ENCODE results near the gene TMEM247. TPM values are rescaled to one million over a fixed set of nuclear protein-coding genes. Genes with fewer than 3 reads are reported as not detected.

The TMEM247 gene
- polyA plus RNA-seq, 1 of the 3 experiments (the other 2 are of a cell fraction): not detected

DNA sequence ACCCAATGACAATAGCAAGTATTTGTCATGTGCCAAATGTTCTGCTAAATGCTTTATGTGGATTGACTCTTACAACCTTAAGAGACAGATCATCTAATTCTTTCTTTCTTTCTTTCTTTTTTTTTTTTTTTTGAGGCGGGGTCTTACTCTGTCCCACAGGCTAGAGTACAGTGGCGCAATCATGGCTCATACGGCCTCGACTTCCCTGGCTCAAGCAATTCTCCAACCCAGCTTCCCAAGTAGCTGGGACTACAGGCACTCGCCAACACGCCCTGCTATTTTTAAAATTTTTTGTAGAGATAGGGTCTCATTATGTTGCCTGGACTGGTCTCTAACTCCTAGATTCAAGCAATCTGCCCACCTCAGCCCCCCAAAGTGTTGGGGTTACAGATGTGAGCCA lies 21.4 kb downstream of the TMEM247 start (continued):
- TF ChIP-seq, protein P1, sequence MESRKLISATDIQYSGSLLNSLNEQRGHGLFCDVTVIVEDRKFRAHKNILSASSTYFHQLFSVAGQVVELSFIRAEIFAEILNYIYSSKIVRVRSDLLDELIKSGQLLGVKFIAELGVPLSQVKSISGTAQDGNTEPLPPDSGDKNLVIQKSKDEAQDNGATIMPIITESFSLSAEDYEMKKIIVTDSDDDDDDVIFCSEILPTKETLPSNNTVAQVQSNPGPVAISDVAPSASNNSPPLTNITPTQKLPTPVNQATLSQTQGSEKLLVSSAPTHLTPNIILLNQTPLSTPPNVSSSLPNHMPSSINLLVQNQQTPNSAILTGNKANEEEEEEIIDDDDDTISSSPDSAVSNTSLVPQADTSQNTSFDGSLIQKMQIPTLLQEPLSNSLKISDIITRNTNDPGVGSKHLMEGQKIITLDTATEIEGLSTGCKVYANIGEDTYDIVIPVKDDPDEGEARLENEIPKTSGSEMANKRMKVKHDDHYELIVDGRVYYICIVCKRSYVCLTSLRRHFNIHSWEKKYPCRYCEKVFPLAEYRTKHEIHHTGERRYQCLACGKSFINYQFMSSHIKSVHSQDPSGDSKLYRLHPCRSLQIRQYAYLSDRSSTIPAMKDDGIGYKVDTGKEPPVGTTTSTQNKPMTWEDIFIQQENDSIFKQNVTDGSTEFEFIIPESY (IDR thresholded peaks at IDR 0.05; ENCODE audit: borderline replicate concordance, low read depth): no peak

- Histone ChIP-seq H3K9me2 (no peaks in the 10 kb centered on the region), H3K9me3 (no peaks in the 10 kb centered on the region), H3F3A (replicated peaks; ENCODE audit: insufficient read depth) (peaks cover 6% of the 10 kb centered on the region), H3K4me2 (no peak overlapping the region), H3K36me3 (replicated peaks in 1 of 2; ENCODE audit: control insufficient read depth in 1 of 2, insufficient read depth in 2 of 2, low read length in 1 of 2) (no peaks in the 10 kb centered on the region), H3K9ac (no peak overlapping the region), H3K79me2 (ENCODE audit: insufficient read depth) (no peaks in the 10 kb centered on the region), H4K20me1 (ENCODE audit: insufficient read depth) (no peaks in the 10 kb centered on the region), H3K27me3 (ENCODE audit: insufficient read depth) (no peaks in the 10 kb centered on the region), H3K4me1 (ENCODE audit: control insufficient read depth in 1 of 2, insufficient read depth in 2 of 2, low read depth in 1 of 2, low read length in 1 of 2) (peaks cover 0 to 5% of the 10 kb centered on the region in 2 experiments; a peak in 2 of 4 replicates), H3K4me3 (ENCODE audit: low read depth in 2 of 2, low read length in 1 of 2) (no peak overlapping the region), H2AFZ (ENCODE audit: low read depth) (no peak overlapping the region), H3K27ac (ENCODE audit: low read depth in 2 of 2, low read length in 1 of 2) (no peak overlapping the region)
- TF ChIP-seq, protein P2, sequence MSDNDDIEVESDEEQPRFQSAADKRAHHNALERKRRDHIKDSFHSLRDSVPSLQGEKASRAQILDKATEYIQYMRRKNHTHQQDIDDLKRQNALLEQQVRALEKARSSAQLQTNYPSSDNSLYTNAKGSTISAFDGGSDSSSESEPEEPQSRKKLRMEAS (IDR thresholded peaks at IDR 0.05; ENCODE audit: low read depth): no peak
- ChIA-PET CTCF (no interaction called here), POLR2A (no interaction called here)
- 69% methylated on average over 4 of the region's 4 CpGs for WGBS (ENCODE audit: low lambda C conversion rate)
- DNase-seq: no peak
Measured at GRCh38 chr2:46502291-46502885, 23.0 kb downstream of the TMEM247 start.

DNA sequence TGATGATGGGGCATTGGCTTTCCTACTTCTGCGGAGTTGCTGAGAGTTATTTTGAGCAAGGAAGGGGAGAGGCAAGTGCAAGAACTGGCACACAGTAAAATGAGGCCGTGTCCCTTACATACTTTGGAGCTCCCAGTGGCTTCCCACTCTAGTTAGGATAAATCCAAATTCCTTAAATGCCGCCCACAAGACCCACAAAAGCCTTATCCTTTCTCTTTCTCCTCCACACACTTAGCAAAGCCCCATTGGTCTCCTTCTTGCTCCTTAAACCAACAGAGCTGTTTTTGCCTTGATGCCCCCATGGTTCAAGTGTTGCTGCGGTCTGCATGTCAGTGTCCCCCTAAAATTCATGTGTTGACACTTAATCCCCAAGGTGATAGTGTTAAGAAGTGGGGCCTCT lies 24.3 kb downstream of the TMEM247 start:
- no peak overlapping the region for H3K27ac ChIP-seq (ENCODE audit: low read depth in 2 of 2, low read length in 1 of 2)
- no peaks in the 10 kb centered on the region for H3K27me3 ChIP-seq (ENCODE audit: insufficient read depth)
- TF ChIP-seq, protein P2 (IDR thresholded peaks at IDR 0.05; ENCODE audit: low read depth): no peak
- TF ChIP-seq POLR2AphosphoS5 (IDR thresholded peaks at IDR 0.05; ENCODE audit: low read depth, low read length) (no peak), RCOR1 (IDR thresholded peaks at IDR 0.05; ENCODE audit: low read length) (no peak)
- peaks cover 6% of the 10 kb centered on the region for H3F3A ChIP-seq (replicated peaks; ENCODE audit: insufficient read depth)
- no peaks in the 10 kb centered on the region for H3K79me2 ChIP-seq (ENCODE audit: insufficient read depth)
- H3K9me2 ChIP-seq: no peaks in the 10 kb centered on the region
- no peak overlapping the region for H3K4me3 ChIP-seq (ENCODE audit: low read depth in 2 of 2, low read length in 1 of 2)
- WGBS (ENCODE audit: low lambda C conversion rate): 62% methylated on average over 4 of the region's 4 CpGs
- ChIA-PET POLR2A (no interaction called here), CTCF (interaction anchor here (1.7 kb wide), 1 partner anchor 138 kb away, joined by 3 read pairs; no protein-coding TSS in a partner anchor)
- H3K36me3 ChIP-seq (replicated peaks in 1 of 2; ENCODE audit: control insufficient read depth in 1 of 2, insufficient read depth in 2 of 2, low read length in 1 of 2): no peaks in the 10 kb centered on the region
- H3K9me3 ChIP-seq: no peaks in the 10 kb centered on the region
- no peak overlapping the region for H2AFZ ChIP-seq (ENCODE audit: low read depth)
- peaks cover 0 to 5% of the 10 kb centered on the region in 2 experiments; a peak in 2 of 4 replicates for H3K4me1 ChIP-seq (ENCODE audit: control insufficient read depth in 1 of 2, insufficient read depth in 2 of 2, low read depth in 1 of 2, low read length in 1 of 2)
- no peak overlapping the region for H3K4me2 ChIP-seq
- H4K20me1 ChIP-seq (ENCODE audit: insufficient read depth): no peaks in the 10 kb centered on the region
- DNase-seq: no peak
- no peak overlapping the region for H3K9ac ChIP-seq

DNA sequence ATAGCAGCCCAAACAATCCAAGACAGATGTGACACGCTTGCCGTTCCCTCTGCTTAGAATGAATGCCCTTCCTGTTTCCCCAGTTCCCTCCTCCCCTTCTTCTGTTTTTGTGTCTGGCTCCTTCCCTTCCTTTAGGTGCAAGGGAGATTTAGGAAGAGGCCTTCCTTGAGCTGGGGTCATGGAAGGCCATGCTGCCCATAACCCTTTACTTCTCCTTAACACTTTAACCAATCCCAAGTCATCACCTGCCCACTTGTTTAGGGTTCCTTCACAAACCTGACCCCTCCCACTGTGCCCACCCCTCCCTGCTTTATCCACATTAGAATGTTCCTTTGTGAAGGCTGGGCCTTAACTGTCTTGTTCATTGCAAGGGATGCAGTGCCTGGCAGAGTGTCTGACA lies 24.9 kb downstream of the TMEM247 start:
- Histone ChIP-seq H3F3A (replicated peaks; ENCODE audit: insufficient read depth) (peaks cover 2% of the 10 kb centered on the region), H3K4me2 (no peak overlapping the region), H2AFZ (ENCODE audit: low read depth) (no peak overlapping the region), H3K9ac (no peak overlapping the region), H3K9me3 (no peaks in the 10 kb centered on the region), H3K9me2 (no peaks in the 10 kb centered on the region), H3K4me3 (ENCODE audit: low read depth in 2 of 2, low read length in 1 of 2) (no peak overlapping the region), H3K36me3 (replicated peaks in 1 of 2; ENCODE audit: control insufficient read depth in 1 of 2, insufficient read depth in 2 of 2, low read length in 1 of 2) (no peaks in the 10 kb centered on the region), H3K4me1 (ENCODE audit: control insufficient read depth in 1 of 2, insufficient read depth in 2 of 2, low read depth in 1 of 2, low read length in 1 of 2) (peaks cover 0 to 4% of the 10 kb centered on the region in 2 experiments; a peak in 2 of 4 replicates), H3K79me2 (ENCODE audit: insufficient read depth) (no peaks in the 10 kb centered on the region), H3K27ac (ENCODE audit: low read depth in 2 of 2, low read length in 1 of 2) (no peak overlapping the region), H4K20me1 (ENCODE audit: insufficient read depth) (no peaks in the 10 kb centered on the region), H3K27me3 (ENCODE audit: insufficient read depth) (no peaks in the 10 kb centered on the region)
- WGBS (ENCODE audit: low lambda C conversion rate): 100% methylated on average over 2 of the region's 2 CpGs
- POLR2A ChIA-PET: no interaction called here
- no peak for DNase-seq
- CTCF ChIA-PET: interaction anchor here (1.7 kb wide), 1 partner anchor 138 kb away, joined by 3 read pairs; no protein-coding TSS in a partner anchor
- TF ChIP-seq GABPA (IDR thresholded peaks at IDR 0.05; ENCODE audit: low read depth): no peak
- TF ChIP-seq FOSL2 (IDR thresholded peaks at IDR 0.05; ENCODE audit: borderline replicate concordance, low read depth): no peak
- TF ChIP-seq, protein P3, sequence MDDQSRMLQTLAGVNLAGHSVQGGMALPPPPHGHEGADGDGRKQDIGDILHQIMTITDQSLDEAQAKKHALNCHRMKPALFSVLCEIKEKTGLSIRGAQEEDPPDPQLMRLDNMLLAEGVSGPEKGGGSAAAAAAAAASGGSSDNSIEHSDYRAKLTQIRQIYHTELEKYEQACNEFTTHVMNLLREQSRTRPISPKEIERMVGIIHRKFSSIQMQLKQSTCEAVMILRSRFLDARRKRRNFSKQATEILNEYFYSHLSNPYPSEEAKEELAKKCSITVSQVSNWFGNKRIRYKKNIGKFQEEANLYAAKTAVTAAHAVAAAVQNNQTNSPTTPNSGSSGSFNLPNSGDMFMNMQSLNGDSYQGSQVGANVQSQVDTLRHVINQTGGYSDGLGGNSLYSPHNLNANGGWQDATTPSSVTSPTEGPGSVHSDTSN (IDR thresholded peaks at IDR 0.05): no peak
- no peak for TF ChIP-seq USF2 (IDR thresholded peaks at IDR 0.05; ENCODE audit: borderline replicate concordance, low read depth, low read length)
- no peak for TF ChIP-seq CHD2 (IDR thresholded peaks at IDR 0.05; ENCODE audit: low read length, partially characterized antibody)
- no peak for TF ChIP-seq TCF12 (IDR thresholded peaks at IDR 0.05)
- TF ChIP-seq FOXM1 (IDR thresholded peaks at IDR 0.05; ENCODE audit: low read depth): no peak
- TF ChIP-seq RFX5 (IDR thresholded peaks at IDR 0.05; ENCODE audit: low read length): no peak

All from SK-N-SH (cell line).